Epithelial cell of prostate (primary cell): ENCODE measurements around the gene TP53AIP1.

ENCODE experiments used
- DNase-seq: peaks from one replicate; pipeline ENCODE4 v3.0.0-alpha.2; 2011; ENCODE audit warnings: low read depth, low spot score
- H3K27ac ChIP-seq: fragments of 450-650 bp; 2 replicates; pipeline ENCODE4 v1.5.1; 2017; ENCODE audit warnings: mild to moderate bottlenecking

TP53AIP1 gene

DNA sequence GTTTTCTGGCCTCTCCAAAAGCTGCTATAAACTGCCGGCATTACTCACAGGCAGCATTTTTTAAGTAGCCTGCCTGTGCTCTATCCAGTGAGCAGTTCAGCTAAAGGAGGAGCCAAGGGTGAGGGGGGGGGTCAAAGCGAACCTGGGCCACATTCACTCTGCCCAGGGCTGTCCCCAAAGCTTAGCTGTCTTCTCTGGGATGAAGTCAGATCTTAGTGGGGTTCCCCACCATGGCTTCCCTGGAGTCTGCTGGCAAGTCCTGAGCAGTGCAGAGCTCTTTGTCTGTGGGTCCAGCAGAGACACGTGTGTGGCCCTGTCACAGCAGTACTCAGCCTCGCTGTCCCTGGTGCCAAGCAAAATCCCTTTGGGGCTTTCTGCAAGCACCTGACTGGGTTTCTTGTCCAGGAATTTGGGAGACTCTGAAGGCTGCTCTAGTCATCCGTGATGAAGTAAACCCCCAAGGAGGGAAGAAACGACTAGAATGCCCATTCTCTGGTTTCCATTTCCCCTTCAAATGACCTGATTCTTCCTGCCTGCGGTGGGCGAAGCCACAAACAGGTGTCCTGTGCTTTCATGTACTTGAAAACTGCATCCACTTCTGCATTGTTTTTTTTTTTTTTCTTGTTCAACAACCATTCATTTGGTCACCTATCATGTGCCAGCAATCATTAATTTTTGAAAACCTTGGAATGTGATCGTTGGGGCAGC is 48.9 kb downstream of the TP53AIP1 start:
- DNase-seq = no peak
- H3K27ac ChIP-seq = peak overlapping the region; percentile 56

DNA sequence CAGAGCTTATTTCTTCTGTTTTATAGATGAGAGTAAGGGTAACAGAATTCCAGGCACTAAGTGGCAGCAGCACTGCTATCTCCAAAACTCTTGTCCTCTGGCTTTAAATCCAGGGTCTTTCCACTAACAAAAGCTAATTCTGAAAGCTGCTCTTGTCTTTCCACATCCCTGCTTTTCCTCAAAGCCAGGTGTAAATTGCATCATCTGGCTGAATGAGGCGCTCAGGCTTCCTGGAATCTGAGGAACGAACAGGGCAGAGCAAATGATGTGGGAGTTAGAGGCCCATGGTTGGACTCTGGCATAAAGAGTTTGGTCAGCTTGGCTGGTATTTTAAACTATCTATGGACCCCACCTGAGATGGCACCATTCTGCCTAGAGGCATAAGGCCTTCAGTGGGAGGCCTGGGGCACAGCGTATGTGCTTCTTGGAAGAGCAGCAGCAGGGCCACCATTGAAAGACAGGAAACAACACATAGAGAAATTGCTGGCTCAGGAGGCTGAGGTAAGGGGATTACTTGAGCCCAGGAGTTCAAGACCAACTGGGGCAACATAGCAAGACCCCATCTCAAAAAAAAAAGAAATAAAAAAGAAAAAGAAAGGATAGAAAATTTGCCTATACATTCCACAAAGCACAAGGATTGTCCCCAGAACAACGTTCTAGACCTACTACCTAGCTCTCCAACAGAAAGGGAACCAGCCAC is 49.7 kb downstream of the TP53AIP1 start:
- no peak for DNase-seq
- H3K27ac ChIP-seq = peak overlapping the region; percentile 56

DNA sequence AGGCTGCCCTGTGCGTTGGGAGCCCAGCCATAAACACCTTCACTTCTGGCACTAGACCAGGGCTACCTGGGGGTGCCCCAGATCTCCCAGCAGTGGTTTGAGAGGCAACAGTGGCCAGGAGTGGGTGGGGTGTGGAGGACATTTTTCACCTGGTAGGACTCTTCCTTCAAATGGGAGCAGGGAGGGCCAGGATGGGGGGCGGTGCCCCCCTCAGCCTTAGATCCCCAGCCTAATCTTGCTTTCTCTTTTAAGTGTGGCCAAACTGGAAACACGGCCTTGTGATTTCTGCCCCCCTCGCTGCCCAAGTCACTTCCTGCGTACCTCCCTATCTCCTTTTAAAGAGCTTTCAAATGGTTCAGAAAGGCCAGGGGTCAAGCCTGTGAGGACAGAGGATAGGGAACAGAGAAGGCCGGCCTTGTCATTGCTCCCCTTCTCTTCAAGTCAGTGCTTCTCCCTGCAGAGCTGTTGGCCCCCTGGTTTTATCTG is 50.7 kb downstream of the TP53AIP1 start:
- DNase-seq = no peak

DNA sequence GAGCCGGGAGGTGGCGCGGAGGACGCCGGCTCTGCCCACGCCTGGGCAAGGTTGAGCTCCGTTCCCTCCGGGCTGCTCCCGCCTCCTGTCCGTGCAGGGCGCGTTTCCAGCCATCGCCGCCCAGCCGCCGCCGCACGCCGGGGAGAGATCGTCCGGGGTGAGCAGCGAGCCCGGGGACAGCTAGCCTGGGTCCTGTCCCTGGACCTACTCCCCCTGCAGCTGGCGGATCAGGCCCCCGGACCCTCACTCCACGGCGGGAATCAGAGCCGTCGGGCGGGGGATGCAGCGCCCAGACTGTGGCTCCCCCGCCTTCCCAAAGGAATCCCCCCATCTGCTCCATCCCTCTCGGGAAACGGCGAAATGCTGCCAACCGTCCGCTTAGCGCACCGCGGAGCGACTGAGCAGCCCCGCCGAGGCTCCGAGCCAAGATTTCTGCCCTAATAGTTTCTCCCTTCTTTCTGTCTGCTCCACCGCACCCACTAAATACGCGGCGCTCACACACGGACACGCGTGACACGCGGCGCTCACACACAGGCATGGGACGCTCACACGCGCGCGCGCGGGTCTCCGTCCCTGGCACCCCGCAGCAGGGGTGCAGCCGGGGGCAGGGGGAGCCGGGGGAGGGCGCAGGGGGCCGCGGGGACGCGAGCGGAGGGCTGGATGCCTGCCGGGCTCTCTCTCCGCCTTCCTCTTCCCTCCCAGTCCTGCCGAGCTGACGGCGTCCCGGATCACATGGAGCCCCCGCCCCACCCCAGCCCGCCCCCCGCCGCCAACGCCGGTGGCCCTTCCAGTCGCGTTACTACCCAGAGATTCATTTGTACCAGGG is 51.9 kb downstream of the TP53AIP1 start, which contains the start of gene KCNJ5:
Gene KCNJ5 (plus strand): TSS at position 814 of the 826 bp plus-strand sequence. CDS start 19,918 bp downstream, outside the sequence.
- peak within 1 kb of the TSS; percentile 56 for H3K27ac ChIP-seq
- DNase-seq = no peak

More for the DNA sequence above, 50.7 kb downstream of the TP53AIP1 start:
- peak overlapping the region; percentile 56 for H3K27ac ChIP-seq

DNA sequence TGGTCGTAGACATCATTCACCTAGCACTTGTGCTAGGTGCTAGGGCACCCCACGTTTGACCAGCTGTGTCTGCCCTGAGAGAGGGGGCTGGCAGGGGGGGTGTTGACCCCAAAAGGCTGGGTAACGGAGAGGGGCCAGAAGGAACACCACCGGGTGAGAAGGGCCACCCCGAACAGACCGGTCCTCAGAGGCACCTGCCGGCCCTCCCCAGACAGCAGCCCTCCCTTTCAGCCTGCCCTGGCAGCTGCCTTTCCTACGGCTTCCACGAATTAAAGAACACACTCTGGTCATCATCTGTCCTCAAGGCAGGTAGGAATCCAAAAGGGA is 52.5 kb downstream of the TP53AIP1 start:
- H3K27ac ChIP-seq = no peak overlapping the region
- DNase-seq = no peak

DNA sequence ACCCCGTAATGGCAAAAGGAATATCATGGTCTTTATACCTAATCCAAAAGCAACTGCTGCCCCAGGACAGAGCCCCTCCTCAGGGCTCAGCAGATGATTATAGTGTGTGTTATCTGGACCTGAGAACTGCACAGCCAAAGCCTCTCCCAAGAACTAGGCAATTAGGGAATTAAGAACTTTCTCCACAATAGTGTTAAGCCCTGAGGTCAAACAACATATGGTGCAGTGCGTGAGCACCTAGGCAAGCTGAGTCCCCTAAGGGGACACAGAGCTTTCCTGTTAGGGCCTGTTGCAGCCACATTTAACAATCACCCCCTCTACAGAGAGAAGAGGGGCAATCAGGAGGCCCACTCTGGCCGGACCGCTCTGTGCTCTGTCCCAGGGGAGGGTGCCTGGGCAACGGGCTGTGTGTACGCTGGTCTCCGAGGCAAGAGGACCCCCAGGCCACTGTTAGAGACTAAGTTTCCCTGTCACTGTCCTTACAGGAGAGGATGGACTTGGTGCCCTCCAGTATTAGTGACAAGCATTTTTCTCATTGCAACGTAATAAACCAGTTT is 52.9 kb downstream of the TP53AIP1 start:
- DNase-seq = no peak

DNA sequence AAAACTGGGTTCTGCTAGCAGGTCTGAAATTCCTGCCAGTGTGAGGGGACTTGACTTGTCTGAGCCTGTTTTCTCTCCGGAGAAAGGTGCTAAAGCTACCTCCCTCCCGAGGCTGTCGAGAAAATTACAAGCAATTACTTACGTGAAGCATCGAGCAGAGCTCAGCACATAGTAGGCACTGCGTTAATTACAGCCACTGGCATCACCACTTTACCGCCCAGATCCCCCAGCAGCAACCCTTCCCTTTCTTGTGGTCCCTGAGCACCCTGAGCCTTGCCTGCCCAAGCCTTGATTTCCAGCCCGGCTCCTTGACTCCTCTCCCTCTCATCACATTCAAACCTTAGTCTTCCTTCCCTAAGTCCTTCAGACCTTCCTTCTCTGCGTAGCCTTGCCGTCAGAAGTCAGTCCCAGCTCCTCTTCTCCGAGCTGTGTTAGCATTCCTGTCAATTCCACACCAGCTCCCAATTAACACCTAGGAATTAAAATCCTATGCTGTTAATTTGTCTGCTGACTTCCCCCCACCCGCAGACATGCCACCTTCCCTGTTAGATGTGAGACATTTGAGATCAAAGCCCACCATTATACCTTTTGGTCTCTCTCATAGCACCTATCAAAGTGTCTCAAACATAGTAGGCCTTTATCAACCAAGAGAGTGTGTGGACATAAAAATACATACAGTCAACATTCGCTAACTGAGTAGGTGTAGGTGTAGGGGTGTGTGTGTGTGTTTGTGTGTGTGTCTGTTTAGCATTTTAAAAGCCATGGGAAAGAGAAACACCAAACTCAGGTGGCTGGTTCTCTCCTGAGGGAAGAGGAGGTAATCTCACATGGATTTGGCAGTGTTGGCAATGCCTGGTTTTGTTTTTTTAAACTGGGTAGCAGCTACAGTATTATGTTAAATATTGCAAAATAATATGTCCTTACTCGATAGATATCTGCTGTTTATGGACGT is 54.4 kb downstream of the TP53AIP1 start:
- DNase-seq = no peak
- H3K27ac ChIP-seq = no peak overlapping the region

More for the DNA sequence above, 52.9 kb downstream of the TP53AIP1 start:
- H3K27ac ChIP-seq = no peak overlapping the region

DNA sequence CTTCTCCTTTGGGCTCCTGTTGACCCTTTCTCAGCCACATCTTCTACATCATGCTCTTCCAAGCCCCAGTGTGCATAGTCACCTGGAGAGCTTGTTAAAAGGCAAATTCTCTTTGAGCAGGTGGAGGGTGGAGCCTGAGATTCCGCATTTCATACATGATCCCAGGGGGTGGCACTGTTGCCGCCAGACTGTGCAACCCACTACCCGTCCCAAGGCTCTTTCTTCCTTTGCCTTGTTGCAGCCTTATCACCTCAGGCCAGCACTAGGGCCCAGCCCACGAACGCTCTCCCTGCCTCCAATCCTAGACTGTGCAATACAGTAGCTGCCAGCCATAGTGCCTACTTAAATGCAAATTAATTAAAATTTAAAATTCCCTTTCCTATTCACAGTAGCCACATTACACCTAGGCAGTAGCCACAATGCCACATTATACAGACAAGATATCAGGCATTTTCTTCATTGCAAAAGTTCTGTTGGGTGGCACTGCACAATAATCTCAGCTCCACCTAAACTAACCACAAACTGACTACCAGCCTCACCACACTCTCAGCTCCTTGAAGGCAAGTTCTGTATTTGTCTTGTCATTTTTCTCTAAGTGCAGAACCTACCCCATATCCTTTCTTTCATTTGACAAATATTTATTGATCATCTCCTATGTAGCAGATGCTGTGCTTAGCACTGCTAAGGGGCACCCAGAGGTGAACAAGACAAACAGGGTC is 56.1 kb downstream of the TP53AIP1 start:
- no peak overlapping the region for H3K27ac ChIP-seq
- DNase-seq = no peak
